SHP77 treated with DMSO at 0.1 percent for 48 hours (cell line): ENCODE measurements around the gene TMEM35B.
"Not testable (repeated sequence)": the region's sequence is repeated elsewhere in the genome, so short reads cannot be mapped to it uniquely, and the experiment has no call there.

Experiments used
- DNase-seq: peaks from one replicate; lab custom pipeline; 2025; lab: John Stamatoyannopoulos, UW

TMEM35B gene

GRCh38 chr1:34984793-34985608, at the start of gene TMEM35B:
Gene TMEM35B, minus strand, starts transcription at chr1:34985347. Its CDS starts 42 bp downstream, at chr1:34985305.
- DNase-seq: no peak

- DNase-seq: no peak
Observed at GRCh38 chr1:35033346-35033745, 48.2 kb upstream of the TMEM35B start.

GRCh38 chr1:35032384-35032739, 47.2 kb upstream of the TMEM35B start:
- no peak for DNase-seq

GRCh38 chr1:35030756-35031446, 45.8 kb upstream of the TMEM35B start:
- DNase-seq: no peak

GRCh38 chr1:35030338-35030737, 45.2 kb upstream of the TMEM35B start:
- DNase-seq: no peak

- no peak for DNase-seq
Observed at GRCh38 chr1:35029761-35030160, 44.6 kb upstream of the TMEM35B start.

GRCh38 chr1:35016406-35016805, 31.3 kb upstream of the TMEM35B start:
- DNase-seq: no peak

- DNase-seq: no peak
Observed at GRCh38 chr1:35014486-35014885, 29.3 kb upstream of the TMEM35B start.

GRCh38 chr1:35005711-35006110, 20.6 kb upstream of the TMEM35B start:
- no peak for DNase-seq

- DNase-seq: no peak
Observed at GRCh38 chr1:35001743-35002142, 16.6 kb upstream of the TMEM35B start.

GRCh38 chr1:34994878-34995277, 9.7 kb upstream of the TMEM35B start:
- no peak for DNase-seq

GRCh38 chr1:34988581-34988980, 3.4 kb upstream of the TMEM35B start:
- DNase-seq: no peak

- DNase-seq: no peak
Observed at GRCh38 chr1:34988147-34988546, 3.0 kb upstream of the TMEM35B start.

GRCh38 chr1:34987018-34987417, 1.9 kb upstream of the TMEM35B start:
- no peak for DNase-seq

GRCh38 chr1:34985609-34985904, 410 bp upstream of the TMEM35B start:
- DNase-seq: not testable (repeated sequence)

GRCh38 chr1:34984435-34984792, 733 bp downstream of the TMEM35B start:
- no peak for DNase-seq

GRCh38 chr1:34983700-34984355, 1.3 kb downstream of the TMEM35B start:
- DNase-seq: no peak

- DNase-seq: no peak
Observed at GRCh38 chr1:34982820-34983376, 2.2 kb downstream of the TMEM35B start.

GRCh38 chr1:34980715-34981114, 4.4 kb downstream of the TMEM35B start:
- no peak for DNase-seq

GRCh38 chr1:34978921-34979320, 6.2 kb downstream of the TMEM35B start:
- DNase-seq: no peak

- no peak for DNase-seq
Observed at GRCh38 chr1:34977858-34978257, 7.3 kb downstream of the TMEM35B start.

GRCh38 chr1:34977210-34977471, 8.0 kb downstream of the TMEM35B start:
- DNase-seq: no peak
